ENCODE data around the gene GUCY2C.

- TF ChIP-seq, protein P1, sequence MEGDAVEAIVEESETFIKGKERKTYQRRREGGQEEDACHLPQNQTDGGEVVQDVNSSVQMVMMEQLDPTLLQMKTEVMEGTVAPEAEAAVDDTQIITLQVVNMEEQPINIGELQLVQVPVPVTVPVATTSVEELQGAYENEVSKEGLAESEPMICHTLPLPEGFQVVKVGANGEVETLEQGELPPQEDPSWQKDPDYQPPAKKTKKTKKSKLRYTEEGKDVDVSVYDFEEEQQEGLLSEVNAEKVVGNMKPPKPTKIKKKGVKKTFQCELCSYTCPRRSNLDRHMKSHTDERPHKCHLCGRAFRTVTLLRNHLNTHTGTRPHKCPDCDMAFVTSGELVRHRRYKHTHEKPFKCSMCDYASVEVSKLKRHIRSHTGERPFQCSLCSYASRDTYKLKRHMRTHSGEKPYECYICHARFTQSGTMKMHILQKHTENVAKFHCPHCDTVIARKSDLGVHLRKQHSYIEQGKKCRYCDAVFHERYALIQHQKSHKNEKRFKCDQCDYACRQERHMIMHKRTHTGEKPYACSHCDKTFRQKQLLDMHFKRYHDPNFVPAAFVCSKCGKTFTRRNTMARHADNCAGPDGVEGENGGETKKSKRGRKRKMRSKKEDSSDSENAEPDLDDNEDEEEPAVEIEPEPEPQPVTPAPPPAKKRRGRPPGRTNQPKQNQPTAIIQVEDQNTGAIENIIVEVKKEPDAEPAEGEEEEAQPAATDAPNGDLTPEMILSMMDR (IDR thresholded peaks at IDR 0.05): peak in 5 of 6 experiments; percentile 37 to 78 (median 62)
- TF ChIP-seq POLR2A (IDR thresholded peaks at IDR 0.05): no peak
Measured at GRCh38 chr12:14723763-14724162, 27.4 kb upstream of the GUCY2C start.

All from esophagus squamous epithelium (tissue), 4 donors.